Fibroblast of peridontal ligament (primary cell): ENCODE data around the gene ARHGAP24.
"Not testable (repeated sequence)": the region's sequence is repeated elsewhere in the genome, so short reads cannot be mapped to it uniquely, and the experiment has no call there.

ENCODE experiments used
- DNase-seq: peaks from one replicate; pipeline ENCODE4 v3.0.0-alpha.2; 2010; ENCODE audit errors: extremely low read depth

Gene ARHGAP24

DNA sequence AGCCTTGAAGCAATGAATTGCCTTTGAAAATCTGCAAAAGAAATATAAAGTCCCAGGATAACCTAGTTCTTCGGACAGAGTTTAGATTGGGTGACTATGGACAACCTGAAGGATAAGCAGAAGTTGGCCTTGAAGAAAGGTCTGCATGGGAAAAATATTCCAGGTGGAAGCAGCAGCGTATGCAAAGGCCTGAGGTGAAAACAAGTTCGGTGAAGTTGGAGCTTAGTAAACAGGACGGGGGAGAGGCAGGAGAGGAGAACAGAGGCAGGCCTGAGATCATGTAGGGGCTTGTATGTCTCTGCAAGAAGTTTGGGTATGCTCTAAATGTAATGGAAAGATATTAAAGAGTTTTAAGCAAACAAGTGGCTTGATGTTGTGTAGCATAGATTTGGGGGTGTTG is 176.0 kb downstream of the ARHGAP24 start:
- DNase-seq = no peak

- DNase-seq = no peak
Measured at GRCh38 chr4:85656759-85657505, 182.0 kb downstream of the ARHGAP24 start.

DNA sequence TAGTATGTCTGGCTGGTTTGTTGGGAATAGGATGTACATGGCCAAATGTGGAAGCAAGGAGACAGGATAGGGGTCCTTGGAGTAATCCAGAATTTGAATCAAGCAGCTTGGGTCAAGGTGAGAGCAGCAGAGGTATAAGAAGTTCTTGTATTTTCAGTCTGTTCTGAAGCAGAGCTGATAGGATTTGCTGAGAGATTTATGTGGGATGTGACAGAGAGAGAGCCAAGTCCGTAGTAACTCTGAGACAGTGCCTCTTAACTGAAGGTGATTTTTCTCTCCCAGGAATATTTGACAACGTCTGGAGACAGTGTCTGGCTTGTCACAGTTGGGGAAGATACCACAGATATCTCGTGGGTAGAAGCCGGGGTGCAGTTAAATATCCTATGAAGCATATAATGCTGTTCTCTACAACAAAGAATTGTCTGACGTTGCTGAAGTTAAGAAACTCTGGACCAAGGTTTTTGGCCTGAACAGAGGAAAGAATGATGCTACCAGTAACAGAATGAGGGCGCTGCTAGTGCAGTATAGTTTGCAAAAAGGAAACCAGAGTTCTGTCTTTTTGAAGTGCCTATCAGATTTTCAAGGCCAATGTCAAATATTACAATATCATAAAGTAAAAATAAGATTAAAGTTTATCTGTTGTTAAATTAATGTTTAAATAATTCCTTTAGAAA is 184.0 kb downstream of the ARHGAP24 start:
- DNase-seq = peak; percentile 23

GRCh38 chr4:85659610-85660218 is 184.8 kb downstream of the ARHGAP24 start:
- DNase-seq = no peak

DNA sequence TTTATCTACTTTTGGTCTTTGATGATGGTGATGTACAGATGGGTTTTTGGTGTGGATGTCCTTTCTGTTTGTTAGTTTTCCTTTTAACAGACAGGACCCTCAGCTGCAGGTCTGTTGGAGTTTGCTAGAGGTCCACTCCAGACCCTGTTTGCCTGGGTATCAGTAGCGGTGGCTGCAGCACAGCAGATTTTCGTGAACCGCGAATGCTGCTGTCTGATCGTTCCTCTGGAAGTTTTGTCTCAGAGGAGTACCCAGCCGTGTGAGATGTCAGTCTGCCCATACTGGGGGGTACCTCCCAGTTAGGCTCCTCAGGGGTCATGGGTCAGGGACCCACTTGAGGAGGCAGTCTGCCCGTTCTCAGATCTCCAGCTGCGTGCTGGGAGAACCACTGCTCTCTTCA is 191.7 kb downstream of the ARHGAP24 start:
- not testable (repeated sequence) for DNase-seq

DNA sequence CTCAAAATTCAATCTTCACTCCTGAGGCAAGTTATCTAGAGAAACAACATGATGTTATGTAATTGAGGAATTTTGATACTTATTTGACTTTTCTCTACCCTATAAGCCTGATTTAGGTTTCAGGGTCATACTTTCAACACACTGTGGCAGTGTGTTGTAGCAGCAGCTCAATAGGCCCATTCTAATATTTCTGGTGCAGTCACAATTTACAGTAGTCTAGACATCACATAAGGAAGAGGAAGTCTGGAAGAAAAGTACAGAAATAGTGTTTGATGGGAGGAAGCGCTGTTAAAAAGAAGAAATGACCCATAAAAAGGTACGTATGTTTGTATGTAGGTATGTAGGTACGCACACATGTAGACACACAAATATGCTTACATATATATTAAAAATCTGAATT is 194.3 kb downstream of the ARHGAP24 start:
- DNase-seq = no peak

DNA sequence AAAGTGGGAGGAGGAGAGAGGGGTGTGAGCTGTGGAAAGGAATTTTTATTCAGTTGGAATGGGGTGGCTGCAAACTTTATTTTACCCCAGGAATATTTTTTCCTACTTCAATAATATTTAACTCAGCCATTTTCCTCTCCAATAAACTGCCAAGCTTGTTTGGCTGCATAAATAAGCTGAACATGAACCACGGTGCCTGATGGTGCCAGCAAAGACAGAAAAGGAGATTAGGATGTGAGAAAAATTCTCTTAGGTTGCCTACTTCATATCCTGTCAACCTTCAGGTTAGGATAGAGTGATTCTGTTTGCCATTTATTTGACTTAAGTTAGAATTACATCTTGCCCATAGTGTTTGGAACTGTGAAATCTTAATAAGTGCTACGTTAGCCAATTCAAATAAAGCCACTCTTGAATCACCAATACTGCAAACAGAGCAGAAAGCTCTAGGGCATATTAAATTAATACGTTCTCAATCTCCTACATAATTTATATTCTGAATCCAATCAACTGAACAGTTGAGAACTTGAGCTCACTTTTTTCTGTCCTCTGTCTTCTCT is 195.1 kb downstream of the ARHGAP24 start:
- no peak for DNase-seq

DNA sequence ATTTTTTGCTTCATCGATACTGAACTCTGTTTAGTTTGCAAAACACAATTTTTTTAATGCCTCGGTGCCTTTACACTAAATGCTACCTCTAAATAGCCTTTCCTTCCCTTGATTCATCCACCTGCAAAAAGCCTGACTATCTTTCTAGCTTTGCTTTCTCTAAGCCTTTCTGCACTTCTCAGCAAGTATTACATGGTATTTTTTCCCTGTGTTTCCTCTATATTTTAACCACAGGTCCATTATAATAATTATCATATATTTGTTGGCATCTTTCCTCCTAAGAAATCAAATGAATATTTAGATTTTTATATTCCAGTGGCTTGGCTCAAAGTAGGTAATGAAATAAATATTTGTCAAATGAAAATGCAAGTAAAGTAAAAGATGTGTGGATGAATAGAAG is 196.2 kb downstream of the ARHGAP24 start:
- no peak for DNase-seq

- DNase-seq = peak; percentile 79
Measured at GRCh38 chr4:85672116-85672515, 197.2 kb downstream of the ARHGAP24 start.

- DNase-seq = no peak
Measured at GRCh38 chr4:85672959-85673358, 198.0 kb downstream of the ARHGAP24 start.

- DNase-seq = no peak
Measured at GRCh38 chr4:85673540-85673939, 198.6 kb downstream of the ARHGAP24 start.

GRCh38 chr4:85675076-85676049 is 200.4 kb downstream of the ARHGAP24 start:
- no peak for DNase-seq

DNA sequence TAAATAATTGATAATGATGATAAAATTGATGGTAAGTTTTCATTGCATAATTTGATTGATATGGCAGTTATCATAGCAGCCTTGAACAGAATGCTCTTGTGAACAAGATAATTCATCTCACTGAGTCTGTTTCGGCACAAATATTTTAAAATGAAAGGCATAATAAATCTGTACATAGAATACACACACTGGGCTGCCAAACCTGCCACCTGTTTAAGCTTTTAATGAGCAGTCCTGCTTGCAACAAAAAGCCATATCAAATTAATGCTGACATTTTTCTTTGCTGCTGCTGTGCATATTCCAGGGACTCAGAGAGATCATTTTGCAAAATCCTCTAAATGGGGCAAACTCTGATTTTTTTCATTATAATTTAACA is 201.1 kb downstream of the ARHGAP24 start:
- no peak for DNase-seq

- peak; percentile 18 for DNase-seq
Measured at GRCh38 chr4:85676850-85677590, 202.1 kb downstream of the ARHGAP24 start.

DNA sequence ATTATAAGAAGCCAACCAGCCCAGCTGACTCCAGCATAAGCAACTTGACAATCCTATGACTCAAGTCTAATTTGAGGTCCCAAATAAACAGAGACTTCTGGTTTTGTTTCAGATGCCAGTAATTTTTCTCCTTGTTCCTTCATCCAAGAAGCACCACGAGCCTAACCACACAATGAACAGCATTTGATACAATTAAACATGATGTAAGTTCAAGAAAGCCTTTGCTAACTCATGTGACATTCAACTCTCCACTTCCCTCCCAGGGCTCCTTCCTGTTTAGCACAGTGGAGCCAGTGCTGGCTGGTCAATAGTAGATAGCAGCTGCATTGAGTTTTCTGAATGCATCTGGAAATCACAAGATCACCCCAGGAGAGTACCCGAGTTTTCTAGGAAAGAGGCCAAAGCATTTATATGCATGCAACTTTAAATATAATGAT is 206.3 kb downstream of the ARHGAP24 start:
- peak; percentile 100 for DNase-seq

DNA sequence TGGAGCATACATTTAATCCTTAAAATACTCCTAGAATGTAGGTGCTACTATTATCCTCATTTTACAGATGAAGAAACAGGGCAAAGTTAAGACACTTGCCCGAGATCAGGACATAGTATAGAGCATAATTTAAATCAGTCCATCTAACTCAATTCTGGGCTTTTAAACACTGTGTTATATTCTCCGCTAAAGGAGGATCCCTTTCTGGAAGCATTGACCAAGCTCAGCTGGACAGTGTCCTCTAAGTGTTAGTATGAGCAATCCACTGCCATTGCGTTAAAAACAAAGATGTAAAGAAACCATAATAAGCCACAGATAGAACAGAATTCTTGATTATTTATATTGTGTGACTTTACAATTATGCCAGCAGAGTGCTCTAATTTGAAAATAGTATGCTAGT is 207.0 kb downstream of the ARHGAP24 start:
- peak; percentile 17 for DNase-seq

GRCh38 chr4:85682391-85682790 is 207.4 kb downstream of the ARHGAP24 start:
- DNase-seq = no peak

GRCh38 chr4:85684676-85685075 is 209.7 kb downstream of the ARHGAP24 start:
- no peak for DNase-seq

- DNase-seq = no peak
Measured at GRCh38 chr4:85686398-85686797, 211.4 kb downstream of the ARHGAP24 start.

- no peak for DNase-seq
Measured at GRCh38 chr4:85688055-85688740, 213.2 kb downstream of the ARHGAP24 start.
